HepG2 (cell line): ENCODE measurements around the gene ZNF189. TPM values are rescaled to one million over a fixed set of nuclear protein-coding genes. Genes with fewer than 3 reads are reported as not detected.
A peak's percentile ranks its signal among the peaks of the same experiment; 100 is the strongest.

Experiments used
- AHDC1 ChIP-seq: sonication (generic); formaldehyde crosslinking; IDR thresholded peaks from 2 replicates; pipeline ENCODE4 v1.5.1; 2020; ENCODE audit warnings: mild to moderate bottlenecking, missing genetic modification reagents, borderline replicate concordance
- CSRNP1 ChIP-seq: sonication (generic); formaldehyde crosslinking; IDR thresholded peaks from 2 replicates; pipeline ENCODE4 v1.8.1; 2023; ENCODE audit warnings: mild to moderate bottlenecking, missing genetic modification reagents
- HBP1 ChIP-seq: IDR thresholded peaks from 2 replicates; pipeline ENCODE4 v1.6.1; 2016; ENCODE audit warnings: low read depth, control low read depth
- NFIC ChIP-seq: IDR thresholded peaks from 2 replicates; pipeline ENCODE4 v1.6.1; 2012; ENCODE audit warnings: mild to moderate bottlenecking, low read length, inconsistent platforms
- NONO ChIP-seq, 2 experiments: fragments of 450-650 bp in 1 of 2; sonication (generic) in 1 of 2; formaldehyde crosslinking in 1 of 2; IDR thresholded peaks in 1 of 2; conservative IDR thresholded peaks in 1 of 2; 2 replicates each; pipeline versions ENCODE4 v1.6.1 to v1.8.0; 2017 to 2022; ENCODE audit warnings: mild to moderate bottlenecking in 1 of 2, missing genetic modification reagents in 1 of 2, moderate library complexity in 1 of 2
- PHB2 ChIP-seq: fragments of 450-650 bp; IDR thresholded peaks from 2 replicates; pipeline ENCODE4 v1.6.1; 2018; ENCODE audit not compliant: partially characterized antibody
- RXRB ChIP-seq: IDR thresholded peaks from 2 replicates; pipeline ENCODE4 v1.6.1; 2016; ENCODE audit warnings: borderline replicate concordance, missing genetic modification reagents, missing compliant biosample characterization
- SRY ChIP-seq: sonication (generic); formaldehyde crosslinking; IDR thresholded peaks from 2 replicates; pipeline ENCODE4 v1.8.0; 2022; ENCODE audit warnings: mild to moderate bottlenecking, missing genetic modification reagents
- ZNF143 ChIP-seq: sonication (generic); formaldehyde crosslinking; IDR thresholded peaks from 2 replicates; pipeline ENCODE4 v1.4.0; 2020; ENCODE audit warnings: missing genetic modification reagents
- ZNF18 ChIP-seq: sonication (generic); formaldehyde crosslinking; IDR thresholded peaks from 2 replicates; pipeline ENCODE4 v1.8.0; 2022; ENCODE audit warnings: mild to moderate bottlenecking, missing genetic modification reagents; ENCODE audit not compliant: insufficient replicate concordance
- ZNF253 ChIP-seq: sonication (generic); formaldehyde crosslinking; IDR thresholded peaks from 2 replicates; pipeline ENCODE4 v1.8.0; 2022; ENCODE audit warnings: mild to moderate bottlenecking, missing genetic modification reagents, borderline replicate concordance
- ZNF260 ChIP-seq: sonication (generic); formaldehyde crosslinking; IDR thresholded peaks from 2 replicates; pipeline ENCODE4 v1.4.0; 2020; ENCODE audit warnings: missing genetic modification reagents, low read depth, mild to moderate bottlenecking, borderline replicate concordance
- ZNF484 ChIP-seq: sonication (generic); formaldehyde crosslinking; IDR thresholded peaks from 2 replicates; pipeline ENCODE4 v1.5.1; 2020; ENCODE audit warnings: mild to moderate bottlenecking, low read depth, missing genetic modification reagents, borderline replicate concordance
- ZNF550 ChIP-seq: sonication (generic); formaldehyde crosslinking; IDR thresholded peaks from 2 replicates; pipeline ENCODE4 v1.4.0; 2020; ENCODE audit warnings: mild to moderate bottlenecking, missing genetic modification reagents, borderline replicate concordance
- ZNF660 ChIP-seq: sonication (generic); formaldehyde crosslinking; IDR thresholded peaks from 2 replicates; pipeline ENCODE4 v1.5.1; 2020; ENCODE audit warnings: mild to moderate bottlenecking, low read depth, missing genetic modification reagents, borderline replicate concordance
- ZNF800 ChIP-seq: sonication (generic); formaldehyde crosslinking; IDR thresholded peaks from 2 replicates; pipeline ENCODE4 v1.4.0; 2020; ENCODE audit warnings: missing genetic modification reagents
- ZSCAN9 ChIP-seq: IDR thresholded peaks from 2 replicates; pipeline ENCODE4 v1.6.1; 2016; ENCODE audit warnings: borderline replicate concordance
- polyA plus RNA-seq, 8 experiments: library from polyadenylated mRNA; depleted of rRNA in 3 of 8; stranded (reverse) in 7 of 8; unstranded in 1 of 8; fragments of >200 nt; fragmentation: Illumina TruSeq in 4 of 8; extraction: Trizol in 4 of 8; gene quantifications; 2 replicates each; pipeline versions ENCODE4 v1.2.1 to v1.2.3, GENCODE V29; 2011 to 2016; ENCODE audit warnings: low read depth in 4 of 8, missing spikeins in 1 of 8, mixed read lengths in 1 of 8; ENCODE audit not compliant: insufficient read depth in 1 of 8
- total RNA-seq, 5 experiments: library from RNA; depleted of rRNA; stranded (reverse); fragments of >200 nt; fragmentation: Illumina TruSeq; extraction: Trizol; gene quantifications; 2 replicates each; pipeline ENCODE4 v1.2.3, GENCODE V29; 2016; ENCODE audit warnings: low read depth in 1 of 5

Gene ZNF189
- total and polyA plus RNA-seq, 2 of the 13 experiments (the other 11 are each of a cell fraction or from before 2014, with no cell fraction given) = 8.4 to 50.0 TPM

- TF ChIP-seq ZNF800 = no peak
- TF ChIP-seq SRY (CRISPR knock-in tag) = no peak
- peak; percentile 70; the same call in 1 of the 2 replicates for TF ChIP-seq NFIC
- no peak for TF ChIP-seq ZNF260 (CRISPR knock-in tag)
- TF ChIP-seq PHB2 = no peak
- no peak for TF ChIP-seq NONO (IDR thresholded peaks at IDR 0.05)
- no peak for TF ChIP-seq NONO (CRISPR knock-in tag; conservative IDR thresholded peaks at IDR 0.05)
- 0 out of 2 replicates have a peak, but pooled peaks have one; percentile 40 for TF ChIP-seq RXRB (CRISPR knock-in tag)
- TF ChIP-seq ZNF18 = no peak
- TF ChIP-seq ZNF143 = no peak
- TF ChIP-seq ZNF660 (CRISPR knock-in tag) = no peak
- TF ChIP-seq ZNF550 = no peak
- no peak for TF ChIP-seq ZNF253 (CRISPR knock-in tag)
- TF ChIP-seq ZSCAN9 (CRISPR knock-in tag) = no peak
- TF ChIP-seq HBP1 (CRISPR knock-in tag) = no peak
- TF ChIP-seq ZNF484 (CRISPR knock-in tag) = no peak
- no peak for TF ChIP-seq CSRNP1 (CRISPR knock-in tag)
- peak; percentile 82; the same call in 1 of the 2 replicates for TF ChIP-seq AHDC1 (CRISPR knock-in tag)
Observed at GRCh38 chr9:101350285-101350684, 48.4 kb upstream of the ZNF189 start (continued).
